T-helper 1 cell treated with Interleukin-12 subunit alpha and Interleukin-12 subunit beta and Interleukin-4 antibody, amounts not matched to agents 30 ng/mL and 1 ng/mL, for 36 hours (primary cell): Measurements from ENCODE around the gene TEAD1. TPM values are rescaled to one million over a fixed set of nuclear protein-coding genes. Genes with fewer than 3 reads are reported as not detected.

ENCODE experiments used
- intact Hi-C: fragments of 100-400 bp; cut with micrococcal nuclease; formaldehyde crosslinking; loops from one replicate; pipeline ENCODE4 v1.15.1; 2024
- total RNA-seq: library from RNA; stranded (reverse); gene quantifications from 2 replicates; pipeline ENCODE4 v1.2.3, GENCODE V29; 2022

Gene TEAD1
- total RNA-seq, 1 donor from 2014 or later = 0.25 TPM

- intact Hi-C loops = no loop called here
Measured at GRCh38 chr11:12807621-12808020, 133.4 kb downstream of the TEAD1 start.

GRCh38 chr11:12808519-12808918 is 134.3 kb downstream of the TEAD1 start:
- intact Hi-C loops = no loop called here

- intact Hi-C loops = no loop called here
Measured at GRCh38 chr11:12809364-12809763, 135.1 kb downstream of the TEAD1 start.

GRCh38 chr11:12809864-12810567 is 135.8 kb downstream of the TEAD1 start:
- intact Hi-C loops = no loop called here

GRCh38 chr11:12810568-12810894 is 136.3 kb downstream of the TEAD1 start:
- intact Hi-C loops = no loop called here

GRCh38 chr11:12811861-12812260 is 137.6 kb downstream of the TEAD1 start:
- intact Hi-C loops = no loop called here

GRCh38 chr11:12812849-12813248 is 138.6 kb downstream of the TEAD1 start:
- intact Hi-C loops = no loop called here

- intact Hi-C loops = no loop called here
Measured at GRCh38 chr11:12813371-12814225, 139.4 kb downstream of the TEAD1 start.

- intact Hi-C loops = loop anchor here (5.0 kb wide), 1 partner anchor 143 kb away; the partner anchor contains the start of gene TEAD1
Measured at GRCh38 chr11:12815129-12815480, 140.9 kb downstream of the TEAD1 start.

GRCh38 chr11:12815931-12816494 is 141.8 kb downstream of the TEAD1 start:
- intact Hi-C loops = loop anchor here (5.0 kb wide), 1 partner anchor 144 kb away; the partner anchor contains the start of gene TEAD1

GRCh38 chr11:12817681-12818332 is 143.6 kb downstream of the TEAD1 start:
- intact Hi-C loops = loop anchor here (5.0 kb wide), 1 partner anchor 146 kb away; the partner anchor contains the start of gene TEAD1

- intact Hi-C loops = loop anchor here (5.0 kb wide), 1 partner anchor 146 kb away; the partner anchor contains the start of gene TEAD1
Measured at GRCh38 chr11:12818333-12819015, 144.3 kb downstream of the TEAD1 start.

- intact Hi-C loops = no loop called here
Measured at GRCh38 chr11:12822392-12823022, 148.3 kb downstream of the TEAD1 start.

GRCh38 chr11:12824281-12825041 is 150.2 kb downstream of the TEAD1 start:
- intact Hi-C loops = no loop called here

- intact Hi-C loops = no loop called here
Measured at GRCh38 chr11:12826441-12826840, 152.2 kb downstream of the TEAD1 start.

- intact Hi-C loops = no loop called here
Measured at GRCh38 chr11:12827369-12827768, 153.1 kb downstream of the TEAD1 start.

GRCh38 chr11:12827929-12828812 is 153.9 kb downstream of the TEAD1 start:
- intact Hi-C loops = no loop called here

- intact Hi-C loops = no loop called here
Measured at GRCh38 chr11:12829131-12829530, 154.9 kb downstream of the TEAD1 start.
